Fibroblast of peridontal ligament (primary cell): ENCODE measurements around the gene SOCS1.

Experiments used
- DNase-seq: peaks from one replicate; pipeline ENCODE4 v3.0.0-alpha.2; 2010; ENCODE audit errors: extremely low read depth

Gene SOCS1

DNA sequence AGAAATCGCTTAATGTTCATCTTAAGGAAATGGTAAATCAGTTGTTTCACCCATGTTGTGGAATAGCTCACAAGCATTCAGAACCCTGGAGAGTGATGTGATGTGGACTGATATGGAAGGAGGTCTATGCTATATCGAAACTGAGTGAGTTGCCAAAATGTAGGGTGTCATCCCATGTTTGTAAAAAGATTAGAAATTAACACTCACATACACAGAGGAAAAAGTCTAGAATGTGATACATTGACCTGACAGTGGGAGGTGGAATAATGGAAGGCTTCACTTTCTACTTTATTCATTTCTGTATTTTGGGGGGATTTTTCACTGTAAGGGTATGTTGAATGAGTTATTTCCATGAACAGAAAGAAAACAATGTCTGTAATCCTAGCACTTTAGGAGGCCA is 29.8 kb upstream of the SOCS1 start:
- DNase-seq: no peak

DNA sequence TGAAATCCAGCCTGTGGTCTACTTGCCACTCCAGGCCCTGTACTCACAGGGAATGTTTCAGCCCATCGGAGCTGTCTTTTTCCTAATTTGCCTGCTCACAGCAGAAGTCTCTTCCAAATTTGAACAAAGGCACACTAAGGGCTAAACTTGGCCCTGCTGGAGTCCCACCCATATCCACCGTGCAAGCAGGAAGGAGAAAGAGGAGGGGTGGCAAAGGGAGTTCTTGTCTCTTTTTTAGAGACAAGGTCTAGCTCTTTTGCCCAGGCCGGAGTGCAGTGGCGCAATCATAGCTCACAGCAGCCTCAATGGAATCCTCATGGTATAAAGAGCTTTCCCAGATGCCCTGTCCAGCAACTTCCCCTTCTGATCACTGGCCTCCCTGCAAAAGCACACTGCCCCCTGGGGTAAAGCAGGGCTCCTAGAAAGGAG is 27.8 kb upstream of the SOCS1 start:
- peak; percentile 19 for DNase-seq

DNA sequence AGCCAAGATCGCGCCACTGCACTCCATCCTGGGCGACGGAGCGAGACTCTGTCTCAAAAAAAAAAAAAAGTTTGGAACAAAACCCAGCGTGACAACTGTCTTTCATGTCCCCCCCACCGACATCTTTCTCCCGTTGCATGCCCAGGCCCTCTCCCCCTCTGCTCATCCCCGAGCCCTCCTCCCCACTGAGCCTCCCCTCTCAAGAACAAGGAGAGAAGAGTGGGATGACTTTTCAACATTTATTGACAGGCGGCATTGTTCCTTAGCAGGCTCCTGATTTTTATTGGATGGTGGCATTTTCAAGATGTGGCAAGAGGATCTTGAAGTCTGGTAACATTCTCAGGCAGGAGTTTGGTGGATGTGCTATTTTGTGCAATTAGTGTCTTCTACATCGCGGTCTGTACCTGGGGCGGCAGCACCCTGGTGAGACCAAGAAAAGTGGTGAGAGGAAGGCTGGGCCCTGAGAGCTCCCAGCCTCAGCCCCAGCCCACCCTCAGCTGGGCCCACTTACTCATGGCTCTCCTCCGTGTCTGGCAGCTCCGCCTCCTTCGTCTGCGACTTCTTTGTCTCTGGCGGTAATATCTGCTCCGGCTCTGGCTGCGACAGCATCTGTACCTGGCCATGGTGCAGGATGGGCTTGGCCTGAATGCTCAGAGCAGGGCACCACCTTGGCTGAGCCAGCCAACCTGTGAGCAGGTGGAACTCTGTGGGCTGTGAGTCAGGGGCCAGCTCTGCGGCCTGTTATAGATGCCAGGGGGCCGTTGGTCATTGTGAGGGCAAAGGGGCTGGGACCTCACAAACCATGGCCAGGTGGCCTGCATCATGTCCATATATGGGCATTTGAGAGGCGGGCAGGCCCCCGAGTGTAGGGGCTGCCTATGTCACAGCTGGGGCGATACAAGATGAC is 24.9 kb upstream of the SOCS1 start, which contains the start of gene PRM1:
TSS of gene PRM1 (minus strand) at position 715 of the 907 bp plus-strand sequence. CDS start at position 623, 92 bp downstream.
- no peak for DNase-seq

DNA sequence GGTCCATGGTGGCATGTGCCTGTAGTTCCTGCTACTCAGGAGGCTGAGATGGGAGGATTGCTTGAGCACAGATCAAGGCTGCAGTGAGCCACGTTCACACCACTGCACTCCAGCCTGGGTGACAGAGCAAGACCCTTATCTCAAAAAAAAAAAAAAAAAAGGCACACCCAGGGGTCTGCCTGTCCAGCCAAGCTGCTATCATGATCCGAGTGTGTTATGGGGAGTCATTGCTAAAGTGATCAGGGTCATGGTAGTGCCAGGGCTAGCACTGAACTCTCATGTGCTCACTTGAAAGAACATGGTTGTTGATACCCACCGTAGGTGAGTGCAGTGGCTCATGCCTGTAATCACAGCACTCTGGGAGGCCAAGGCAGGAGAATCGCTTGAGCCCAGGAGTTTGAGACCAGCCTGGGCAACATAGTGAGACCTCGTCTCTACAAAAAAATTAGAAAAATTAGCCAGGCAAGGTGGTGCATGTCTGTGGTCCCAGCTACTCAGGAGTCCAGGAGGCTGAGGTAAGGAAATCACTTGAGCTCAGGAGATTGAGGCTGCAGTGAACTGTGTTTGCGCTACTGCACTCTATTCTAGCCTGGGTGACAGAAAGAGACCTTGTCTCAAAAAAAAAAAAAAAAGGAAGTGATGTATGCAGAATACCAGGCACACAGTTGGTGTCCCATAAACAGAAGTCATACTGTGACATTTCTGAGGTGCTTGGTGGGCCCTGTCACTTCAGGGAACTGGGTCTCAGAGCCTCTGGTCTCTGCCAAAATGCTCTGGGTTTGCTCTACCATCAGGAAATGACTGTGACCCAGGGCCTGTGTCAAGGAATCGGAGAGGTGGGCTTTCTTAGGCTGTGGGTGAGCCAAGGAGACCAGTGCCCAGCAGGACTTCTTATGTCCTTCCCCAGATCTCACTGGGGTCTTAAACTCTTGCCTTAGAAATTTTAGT is 23.0 kb upstream of the SOCS1 start:
- no peak for DNase-seq

DNA sequence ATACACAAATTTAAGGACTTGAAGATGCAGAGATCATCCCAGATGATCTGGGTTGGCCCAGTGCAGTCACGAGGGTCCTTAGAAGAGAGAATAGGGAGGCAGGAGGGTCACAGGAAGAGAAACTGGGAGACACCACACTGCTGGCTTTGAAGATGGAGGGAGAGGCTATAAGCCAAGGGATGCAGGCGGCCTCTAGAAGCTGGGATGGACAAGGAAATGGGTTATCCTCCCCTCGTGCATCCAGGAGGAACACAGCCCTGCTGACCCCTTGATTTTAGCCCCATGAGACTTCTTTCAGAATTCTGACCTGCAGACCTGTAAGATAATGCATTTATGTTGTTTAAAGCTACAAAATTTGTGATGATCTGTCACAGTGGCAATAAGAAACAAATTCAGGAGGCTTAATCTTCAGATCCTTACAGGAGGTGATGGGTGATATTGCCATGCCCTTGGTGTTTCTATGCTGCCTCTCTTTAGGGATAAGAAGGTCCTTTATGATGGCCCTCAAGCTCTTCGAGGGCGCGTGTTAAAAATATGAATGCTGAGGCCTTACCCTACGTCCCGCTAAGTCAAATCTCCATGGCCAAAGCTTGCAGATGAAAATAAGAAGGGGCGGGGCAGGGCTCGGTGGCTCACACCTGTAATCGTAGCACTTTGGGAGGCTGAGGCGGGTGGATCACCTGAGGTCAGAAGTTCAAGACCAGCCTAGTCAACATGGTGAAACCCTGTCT is 21.8 kb upstream of the SOCS1 start:
- DNase-seq: no peak

DNA sequence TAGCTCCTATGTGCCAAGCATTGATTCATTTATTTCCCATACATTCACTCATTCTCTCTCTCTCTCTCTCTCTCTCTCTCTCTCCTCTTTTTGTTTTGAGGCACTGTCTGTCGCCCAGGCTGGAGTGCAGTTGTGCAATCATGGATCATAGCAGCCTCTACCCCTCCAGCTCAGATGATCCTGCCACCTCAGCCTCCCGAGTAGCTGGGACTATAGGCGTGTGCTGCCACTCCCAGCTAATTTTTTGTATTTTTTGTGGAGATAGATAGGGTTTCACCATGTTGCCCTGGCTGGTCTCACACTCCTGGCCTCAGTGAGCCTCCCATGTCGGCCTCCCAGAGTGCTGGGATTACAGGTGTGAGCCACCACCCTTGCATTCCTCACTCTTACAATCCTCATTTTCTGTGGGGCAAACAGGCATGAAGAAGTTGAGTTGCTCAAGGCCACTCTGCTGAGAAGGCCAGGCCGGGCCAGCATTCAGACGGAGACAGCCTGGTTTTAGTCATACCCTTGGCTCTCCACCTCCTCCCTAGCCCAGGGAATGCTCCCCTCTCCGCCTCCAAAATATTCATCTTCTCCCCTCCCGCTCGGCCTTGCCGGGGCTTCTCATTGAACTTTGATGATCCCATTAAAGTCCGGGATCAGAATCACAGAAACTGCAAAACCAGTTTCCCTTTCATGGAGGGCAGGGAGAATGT is 21.0 kb upstream of the SOCS1 start:
- no peak for DNase-seq

DNA sequence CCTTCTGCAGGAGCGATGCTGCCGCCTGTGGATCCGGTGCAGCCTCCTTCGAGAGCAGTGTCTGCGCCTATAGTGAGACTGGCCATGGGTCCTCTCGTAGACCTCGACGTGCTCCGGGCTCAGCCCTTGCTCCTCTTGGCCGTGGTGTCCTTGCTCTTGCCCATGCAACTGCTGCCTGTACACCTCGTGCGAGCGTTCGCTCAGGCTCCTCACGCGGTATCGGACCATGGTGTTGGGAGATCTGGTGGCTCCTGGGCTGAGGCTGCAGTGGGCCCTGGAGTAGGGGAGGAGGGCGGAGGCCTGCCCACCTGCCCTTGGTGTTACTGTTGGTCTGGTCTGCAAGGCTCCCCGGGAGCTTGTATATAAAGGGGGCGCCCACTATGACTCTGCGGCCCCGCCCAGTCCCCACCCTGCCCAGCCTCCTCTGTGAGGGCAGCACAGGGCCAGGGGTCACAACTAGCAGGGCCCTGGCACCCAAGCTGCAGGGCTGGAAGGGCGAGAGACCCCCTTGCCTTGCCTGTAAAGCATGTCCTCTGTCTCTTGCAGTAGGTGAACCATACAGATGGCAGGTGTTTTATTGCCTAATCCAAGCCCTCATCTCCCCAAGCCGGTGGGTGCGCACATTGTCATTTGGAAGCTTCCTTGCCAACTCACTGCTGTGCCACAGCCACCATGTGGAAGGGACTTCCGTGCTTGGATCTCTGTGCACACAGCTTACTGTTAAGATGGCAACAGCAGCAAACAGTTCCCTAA is 20.3 kb upstream of the SOCS1 start, which contains the start of gene PRM2:
TSS of gene PRM2 (minus strand) at position 338 of the 753 bp plus-strand sequence. CDS start at position 228, 110 bp downstream.
- no peak for DNase-seq

DNA sequence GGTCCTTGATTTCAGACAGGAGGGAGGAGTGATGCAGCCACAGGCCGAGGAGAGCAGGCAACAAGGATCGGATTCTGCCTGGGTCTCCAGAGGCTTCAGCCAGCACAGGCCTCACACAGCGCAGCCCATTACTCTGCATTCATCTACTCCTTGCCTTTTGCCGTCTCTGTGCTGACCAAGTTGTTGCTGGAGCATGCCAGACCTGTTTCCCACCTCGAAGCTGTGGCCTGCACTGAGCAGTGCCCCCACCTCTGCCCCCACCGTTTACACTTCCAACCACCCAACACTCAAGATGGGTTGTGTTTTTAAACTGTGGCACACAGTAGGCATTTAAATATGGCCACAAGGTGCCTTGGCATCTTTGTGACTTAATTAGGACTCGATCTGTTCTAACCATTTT is 19.0 kb upstream of the SOCS1 start:
- DNase-seq: no peak

DNA sequence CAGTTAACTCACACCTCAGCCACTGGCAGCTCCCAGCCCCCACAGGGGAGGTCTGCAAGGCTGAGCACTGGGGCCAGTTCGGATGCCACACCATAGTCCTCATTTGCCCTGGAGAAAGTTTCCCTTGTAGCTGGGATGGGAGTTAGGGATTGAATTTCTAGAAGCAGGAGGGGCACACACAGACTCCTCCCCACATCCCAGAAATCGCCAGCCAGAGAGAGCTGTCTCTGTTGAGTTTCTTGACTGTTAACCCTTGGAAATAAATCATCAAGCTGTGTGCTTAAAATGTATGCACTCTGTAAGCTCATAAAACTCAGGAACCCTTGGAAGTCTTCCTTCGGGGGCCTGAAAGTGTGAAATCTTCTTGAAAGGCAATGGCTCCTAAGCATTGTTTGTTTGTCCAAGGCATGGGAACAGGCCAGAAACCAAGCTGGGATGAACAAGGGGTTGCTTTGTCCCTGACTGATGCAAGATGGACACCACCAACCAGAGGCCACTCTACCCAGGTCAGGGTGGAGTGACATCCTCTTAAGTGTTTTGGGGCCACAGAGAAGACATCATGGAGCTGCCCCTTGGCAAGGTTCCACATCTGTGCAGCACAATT is 17.8 kb upstream of the SOCS1 start:
- no peak for DNase-seq

DNA sequence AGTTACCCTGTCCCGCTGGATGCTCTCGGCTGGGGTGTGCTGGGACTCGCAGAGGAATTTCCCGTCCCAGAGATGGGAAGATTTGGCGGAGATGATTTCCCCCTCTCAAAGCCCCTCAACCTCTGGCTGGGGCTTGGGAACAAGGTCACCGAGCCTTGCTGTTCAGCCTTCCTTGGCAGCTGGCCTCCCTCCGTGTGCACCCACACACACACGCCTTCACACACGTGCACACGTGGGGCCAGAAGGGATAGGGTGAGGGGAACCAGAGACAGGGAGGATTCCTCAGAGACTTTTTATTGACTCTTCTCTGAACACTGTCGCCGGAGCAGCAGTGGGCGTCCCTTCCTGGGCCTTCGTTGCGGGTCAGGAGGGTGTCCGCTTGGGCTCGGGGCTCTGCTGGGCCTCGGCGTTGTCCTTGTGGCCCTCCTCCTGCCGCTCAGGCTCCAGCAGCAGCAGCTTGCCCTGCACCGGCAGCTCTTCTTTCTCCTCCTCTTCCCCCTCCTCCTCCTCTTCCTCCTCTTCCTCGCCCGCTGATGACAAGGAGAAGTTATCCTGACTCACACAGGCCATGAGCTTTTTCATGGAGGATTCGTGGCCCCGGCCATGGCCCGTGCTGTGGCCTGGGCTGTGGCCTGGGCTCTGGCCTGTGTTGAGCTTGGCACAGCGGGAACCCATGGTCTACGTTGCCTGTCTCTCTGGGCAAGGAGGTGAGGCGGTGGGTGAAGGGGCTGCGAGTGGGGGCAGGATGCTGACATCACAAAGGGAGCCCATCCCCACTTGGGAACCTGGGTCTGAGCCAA is 17.1 kb upstream of the SOCS1 start, which contains the start of gene PRM3:
TSS of gene PRM3 (minus strand) at position 709 of the 800 bp plus-strand sequence. CDS start at position 675, 34 bp downstream.
- DNase-seq: no peak

DNA sequence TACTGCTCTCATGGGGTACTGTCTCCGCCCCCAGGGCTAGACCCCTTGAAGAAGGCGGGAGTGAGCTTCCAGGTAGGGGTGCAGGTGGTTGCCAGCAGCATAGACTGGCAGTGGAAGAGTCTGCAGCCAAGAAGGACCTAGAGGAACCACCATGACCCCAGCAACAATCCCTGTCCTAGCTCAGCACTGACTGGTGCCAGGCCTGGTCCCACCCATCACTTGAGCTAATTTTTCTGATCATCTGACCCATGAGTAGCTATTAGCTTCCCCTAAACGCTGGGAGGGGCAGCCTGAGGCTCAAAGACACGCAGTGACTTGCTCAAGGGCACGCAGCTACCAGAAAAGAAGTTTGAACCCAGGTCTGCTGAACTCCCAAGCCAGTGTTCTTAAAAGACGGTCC is 16.5 kb upstream of the SOCS1 start:
- DNase-seq: no peak

DNA sequence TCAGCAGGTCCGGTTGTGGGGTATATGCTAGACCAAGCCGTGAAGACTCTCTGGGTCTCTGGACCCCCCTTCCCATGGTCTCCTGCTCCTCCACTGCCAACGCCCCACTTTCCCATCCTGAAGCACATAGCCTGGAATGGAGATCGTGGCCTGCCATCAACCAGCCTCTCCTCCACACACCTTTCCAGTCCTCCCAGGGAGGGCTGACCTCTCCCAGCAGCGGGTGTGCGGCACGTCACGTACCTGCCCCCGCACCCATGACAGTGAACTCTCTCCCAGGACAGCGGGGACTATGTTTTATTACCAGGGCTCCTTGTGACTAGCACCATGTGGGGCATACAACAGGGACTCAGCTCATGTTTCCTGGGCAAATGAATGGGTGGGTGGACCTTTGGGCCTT is 15.6 kb upstream of the SOCS1 start:
- DNase-seq: no peak

DNA sequence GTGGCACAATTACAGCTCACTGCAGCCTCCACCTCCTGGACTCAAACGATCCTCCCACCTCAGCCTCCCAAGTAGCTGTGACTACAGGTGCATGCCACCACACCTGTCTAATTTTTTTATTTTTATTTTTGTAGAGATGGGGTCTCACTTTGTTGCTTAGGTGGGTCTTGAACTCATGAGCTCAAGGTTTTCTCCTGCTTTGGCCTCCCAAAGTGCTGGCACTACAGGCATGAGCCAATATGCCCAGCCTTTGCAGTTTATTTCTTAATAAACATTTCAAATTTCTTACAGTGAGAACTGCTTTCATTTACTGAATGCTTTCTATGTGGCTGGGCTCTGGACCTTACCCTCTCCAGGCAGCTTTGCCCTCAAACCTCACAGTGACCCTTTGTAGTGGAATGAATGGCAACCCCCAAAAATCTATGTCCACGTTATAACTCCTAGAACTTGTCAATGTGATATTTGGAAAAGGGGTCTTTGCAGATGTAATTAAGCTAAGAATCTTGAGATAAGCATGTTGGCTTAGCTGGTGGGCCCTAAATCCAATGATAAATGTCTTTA is 14.7 kb upstream of the SOCS1 start:
- DNase-seq: no peak

DNA sequence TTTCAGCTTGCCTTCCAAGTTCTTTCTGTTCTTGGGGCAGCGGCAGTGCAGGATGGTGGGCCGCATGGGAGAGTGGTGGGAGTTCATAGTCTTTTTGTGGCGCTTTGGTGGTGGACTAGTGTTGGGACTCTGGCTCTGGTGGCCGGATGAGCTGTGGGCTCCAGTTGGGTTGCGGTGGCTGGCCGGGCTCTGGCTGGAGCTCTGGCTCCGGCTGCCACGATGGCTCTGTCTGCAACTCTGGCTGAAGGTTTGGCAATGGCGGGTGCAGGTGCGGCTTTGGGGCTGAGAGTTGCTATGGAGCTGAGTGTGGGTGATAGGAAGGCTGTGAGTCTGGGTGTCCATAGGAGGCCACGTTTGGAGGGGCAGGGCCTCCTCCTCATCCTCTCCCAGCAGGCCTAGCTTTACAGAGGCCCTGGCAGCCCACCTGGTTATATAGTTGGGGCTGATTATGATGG is 12.9 kb upstream of the SOCS1 start, which contains the start of gene TNP2:
TSS of gene TNP2 (minus strand) at position 405 of the 455 bp plus-strand sequence. CDS start at position 342, 63 bp downstream.
- DNase-seq: no peak

DNA sequence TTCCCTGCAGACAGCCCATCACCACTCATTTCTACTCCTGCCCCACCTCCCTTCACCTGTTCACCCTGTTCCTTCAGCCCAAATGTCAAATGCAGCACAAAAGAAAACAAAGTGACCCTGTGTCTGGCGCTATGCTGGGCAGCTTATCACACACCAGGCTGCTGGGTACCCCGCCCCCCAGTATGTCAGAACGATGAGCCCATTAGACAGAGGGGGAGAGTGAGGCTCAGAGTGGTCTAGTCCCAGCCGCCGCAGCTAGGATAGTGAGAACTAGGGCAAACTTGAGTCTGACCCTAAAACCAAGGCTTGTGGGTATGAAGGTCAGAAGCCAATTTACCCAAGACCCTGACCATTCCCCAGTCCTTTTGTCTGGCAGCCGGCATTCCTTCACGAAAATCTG is 9.1 kb upstream of the SOCS1 start:
- DNase-seq: no peak

DNA sequence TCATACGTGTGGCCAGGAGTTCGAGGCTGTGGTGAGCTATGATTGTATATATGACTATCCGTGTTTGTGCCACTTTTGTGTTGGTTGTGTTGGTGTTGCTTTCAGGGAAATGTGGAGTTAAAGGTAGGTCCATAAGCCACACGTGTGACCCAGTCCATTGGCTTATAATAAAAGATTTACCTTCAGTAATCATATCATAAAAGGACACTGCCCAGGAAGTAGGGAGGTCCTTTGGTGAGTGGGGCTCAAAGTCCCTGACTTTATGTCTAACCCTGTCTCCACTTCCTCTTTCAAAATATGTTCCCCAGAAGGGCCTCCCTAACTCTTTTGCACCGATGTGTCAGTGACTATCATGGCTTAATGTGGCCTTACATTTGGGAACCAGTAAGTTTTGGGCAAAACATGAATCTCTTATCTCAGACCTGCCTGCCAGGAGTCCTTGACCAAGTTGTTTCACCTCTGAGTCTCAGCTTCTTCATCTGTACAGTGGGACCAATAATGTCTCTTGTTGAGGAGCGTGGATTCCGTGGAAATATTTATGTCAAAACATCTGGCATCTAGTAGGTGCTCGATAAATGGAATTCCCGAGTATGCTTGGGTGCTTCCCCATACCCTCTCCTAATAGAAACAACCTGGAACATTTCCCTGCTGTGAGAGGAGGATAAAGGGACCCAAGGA is 8.3 kb upstream of the SOCS1 start:
- no peak for DNase-seq

DNA sequence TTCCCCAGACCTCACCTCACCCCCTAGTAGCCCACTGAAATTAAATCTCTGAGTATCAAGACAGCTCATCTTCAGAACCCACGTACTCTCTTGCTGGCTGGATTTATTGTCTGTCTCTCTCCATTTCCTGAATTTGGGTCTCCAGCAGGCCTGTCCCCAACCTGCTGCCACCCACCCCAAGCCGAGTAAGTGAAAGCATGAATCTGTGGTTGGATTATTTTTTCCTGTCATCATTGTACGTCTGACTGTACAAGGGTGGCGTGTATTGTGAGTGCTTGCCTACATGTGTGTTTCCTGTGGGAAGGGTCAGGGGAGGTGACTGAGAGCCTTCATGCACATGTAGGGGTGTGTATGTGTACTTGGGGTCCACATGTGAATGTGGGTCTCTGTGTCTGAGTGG is 7.7 kb upstream of the SOCS1 start:
- no peak for DNase-seq

DNA sequence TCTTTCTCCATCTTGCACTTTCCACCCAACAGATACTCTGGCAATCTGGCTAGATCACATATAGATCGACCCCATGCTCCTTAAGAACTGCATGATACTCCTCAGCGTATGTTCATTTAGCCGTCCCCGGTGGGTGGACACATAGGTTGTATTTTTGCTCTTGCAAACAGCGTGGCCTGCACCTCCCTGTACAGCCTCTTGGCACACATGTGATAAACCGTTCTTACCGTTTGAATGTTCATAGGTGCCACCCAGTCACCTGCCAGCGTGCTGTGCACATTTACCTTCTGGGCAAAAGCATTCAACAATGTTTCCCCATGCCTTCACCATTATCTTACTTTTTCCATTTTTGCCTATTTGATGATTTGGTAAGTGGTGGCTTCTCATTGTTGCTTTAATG is 6.9 kb upstream of the SOCS1 start:
- DNase-seq: no peak
